ENCODE data around the gene PLA2G2F.

The PLA2G2F gene

GRCh38 chr1:20174937-20175666 lies 36.0 kb downstream of the PLA2G2F start:
- DNase-seq = no peak

- DNase-seq = no peak
These were observed 39.7 kb downstream of the PLA2G2F start for GRCh38 chr1:20178634-20179370.

GRCh38 chr1:20179371-20180128 lies 40.4 kb downstream of the PLA2G2F start:
- no peak for DNase-seq

- DNase-seq = no peak
These were observed 41.2 kb downstream of the PLA2G2F start for GRCh38 chr1:20180129-20180843.

- no peak for DNase-seq
These were observed 41.7 kb downstream of the PLA2G2F start for GRCh38 chr1:20180844-20181207.

- DNase-seq = no peak
These were observed 43.3 kb downstream of the PLA2G2F start for GRCh38 chr1:20182415-20182814.

- no peak for DNase-seq
These were observed 43.9 kb downstream of the PLA2G2F start for GRCh38 chr1:20183035-20183434.

- no peak for DNase-seq
These were observed 44.6 kb downstream of the PLA2G2F start for GRCh38 chr1:20183616-20184271.

- no peak for DNase-seq
These were observed 45.4 kb downstream of the PLA2G2F start for GRCh38 chr1:20184481-20184900.

GRCh38 chr1:20184997-20185833 lies 46.1 kb downstream of the PLA2G2F start:
- DNase-seq = peak; percentile 68

- DNase-seq = peak; percentile 75
These were observed 47.0 kb downstream of the PLA2G2F start, which contains the start of the genes PLA2G2C and UBXN10 for GRCh38 chr1:20185834-20186782. Gene PLA2G2C, minus strand, starts transcription at chr1:20186518. Its CDS starts 9,155 bp downstream, at chr1:20177363. Gene UBXN10, plus strand, starts transcription at chr1:20186096. Its CDS starts 4,466 bp downstream, at chr1:20190562.

GRCh38 chr1:20187103-20187812 lies 48.1 kb downstream of the PLA2G2F start:
- DNase-seq = peak; percentile 55

- DNase-seq = peak; percentile 10
These were observed 48.8 kb downstream of the PLA2G2F start for GRCh38 chr1:20187813-20188454.

- no peak for DNase-seq
These were observed 49.3 kb downstream of the PLA2G2F start for GRCh38 chr1:20188455-20188817.

- DNase-seq = no peak
These were observed 50.5 kb downstream of the PLA2G2F start for GRCh38 chr1:20189664-20190063.

GRCh38 chr1:20190256-20191160 lies 51.4 kb downstream of the PLA2G2F start:
- no peak for DNase-seq

GRCh38 chr1:20191266-20191825 lies 52.2 kb downstream of the PLA2G2F start:
- no peak for DNase-seq

All from activated naive CD4-positive, alpha-beta T cell treated with Interleukin-2 at 50 U/mL for 16 hours (primary cell).